HG02840 (cell line): ENCODE measurements around the gene RELN.
"Not testable (repeated sequence)": the region's sequence is repeated elsewhere in the genome, so short reads cannot be mapped to it uniquely, and the experiment has no call there.

Source experiments
- ATAC-seq: cut with Tn5 transposase; IDR thresholded peaks from one replicate; pipeline ENCODE4 v1.9.1; 2021; ENCODE audit warnings: mild to moderate bottlenecking, moderate library complexity, moderate number of reproducible peaks; ENCODE audit not compliant: unreplicated experiment, low FRiP score

The RELN gene

GRCh38 chr7:103538964-103539709 lies 450.3 kb downstream of the RELN start:
- ATAC-seq: no peak

- no peak for ATAC-seq
Observed at GRCh38 chr7:103533761-103534160, 455.7 kb downstream of the RELN start.

- ATAC-seq: no peak
Observed at GRCh38 chr7:103532955-103533354, 456.5 kb downstream of the RELN start.

- ATAC-seq: no peak
Observed at GRCh38 chr7:103528152-103528551, 461.3 kb downstream of the RELN start.

GRCh38 chr7:103525937-103526336 lies 463.5 kb downstream of the RELN start:
- ATAC-seq: no peak

- no peak for ATAC-seq
Observed at GRCh38 chr7:103524042-103524907, 465.2 kb downstream of the RELN start.

GRCh38 chr7:103521937-103522336 lies 467.5 kb downstream of the RELN start:
- no peak for ATAC-seq

GRCh38 chr7:103504505-103505135 lies 484.8 kb downstream of the RELN start:
- ATAC-seq: no peak

GRCh38 chr7:103501206-103501605 lies 488.3 kb downstream of the RELN start:
- ATAC-seq: no peak

GRCh38 chr7:103499976-103500375 lies 489.5 kb downstream of the RELN start:
- no peak for ATAC-seq

GRCh38 chr7:103487419-103487818 lies 502.0 kb downstream of the RELN start:
- no peak for ATAC-seq

GRCh38 chr7:103486873-103487272 lies 502.6 kb downstream of the RELN start:
- ATAC-seq: not testable (repeated sequence)

- ATAC-seq: no peak
Observed at GRCh38 chr7:103480771-103481170, 508.7 kb downstream of the RELN start.

GRCh38 chr7:103474956-103475355 lies 514.5 kb downstream of the RELN start:
- no peak for ATAC-seq

GRCh38 chr7:103469095-103469948 lies 520.1 kb downstream of the RELN start:
- no peak for ATAC-seq

GRCh38 chr7:103466814-103467213 lies 522.6 kb downstream of the RELN start:
- no peak for ATAC-seq

- ATAC-seq: no peak
Observed at GRCh38 chr7:103462358-103462757, 527.1 kb downstream of the RELN start.

- no peak for ATAC-seq
Observed at GRCh38 chr7:103447073-103447960, 542.1 kb downstream of the RELN start.

GRCh38 chr7:103446049-103446520 lies 543.4 kb downstream of the RELN start, which contains the start of gene SLC26A5:
SLC26A5 (minus strand) TSS chr7:103446207; CDS start chr7:103421514, 24,693 bp downstream.
- no peak for ATAC-seq
